Mucosa of rectum (tissue), 2 donors: Measurements from ENCODE around the gene SET.
A peak's percentile ranks its signal among the peaks of the same experiment; 100 is the strongest.

Experiments
- H3K27ac ChIP-seq, 2 donors: one replicate each; pipeline ENCODE4 v1.7.0; 2013; ENCODE audit warnings: inconsistent platforms in 2 of 2, low read depth in 2 of 2, low read length in 2 of 2
- H3K27me3 ChIP-seq, 2 donors: one replicate each; pipeline ENCODE4 v1.7.0; 2013; ENCODE audit warnings: low read length in 2 of 2; ENCODE audit not compliant: control insufficient read depth in 2 of 2, insufficient read depth in 2 of 2
- H3K36me3 ChIP-seq, 2 donors: one replicate each; pipeline ENCODE4 v1.7.0; 2013; ENCODE audit warnings: low read length in 2 of 2; ENCODE audit not compliant: control insufficient read depth in 2 of 2, insufficient read depth in 2 of 2
- H3K4me1 ChIP-seq, 2 donors: one replicate each; pipeline ENCODE4 v1.7.0; 2013; ENCODE audit warnings: low read length in 2 of 2, mild to moderate bottlenecking in 1 of 2; ENCODE audit not compliant: control insufficient read depth in 2 of 2, insufficient read depth in 2 of 2
- H3K4me3 ChIP-seq, 2 donors: one replicate each; pipeline ENCODE4 v1.7.0; 2013; ENCODE audit warnings: low read length in 2 of 2
- H3K9ac ChIP-seq, 2 donors: one replicate each; pipeline ENCODE4 v1.7.0; 2013; ENCODE audit warnings: low read length in 2 of 2, low read depth in 1 of 2, mild to moderate bottlenecking in 1 of 2
- H3K9me3 ChIP-seq, 2 donors: one replicate each; pipeline ENCODE4 v1.7.0; 2013; ENCODE audit warnings: low read length in 2 of 2; ENCODE audit not compliant: control insufficient read depth in 2 of 2
- donor health status: healthy.
- donor health status: Normal muscosa, but diverticular disease.

SET gene

DNA sequence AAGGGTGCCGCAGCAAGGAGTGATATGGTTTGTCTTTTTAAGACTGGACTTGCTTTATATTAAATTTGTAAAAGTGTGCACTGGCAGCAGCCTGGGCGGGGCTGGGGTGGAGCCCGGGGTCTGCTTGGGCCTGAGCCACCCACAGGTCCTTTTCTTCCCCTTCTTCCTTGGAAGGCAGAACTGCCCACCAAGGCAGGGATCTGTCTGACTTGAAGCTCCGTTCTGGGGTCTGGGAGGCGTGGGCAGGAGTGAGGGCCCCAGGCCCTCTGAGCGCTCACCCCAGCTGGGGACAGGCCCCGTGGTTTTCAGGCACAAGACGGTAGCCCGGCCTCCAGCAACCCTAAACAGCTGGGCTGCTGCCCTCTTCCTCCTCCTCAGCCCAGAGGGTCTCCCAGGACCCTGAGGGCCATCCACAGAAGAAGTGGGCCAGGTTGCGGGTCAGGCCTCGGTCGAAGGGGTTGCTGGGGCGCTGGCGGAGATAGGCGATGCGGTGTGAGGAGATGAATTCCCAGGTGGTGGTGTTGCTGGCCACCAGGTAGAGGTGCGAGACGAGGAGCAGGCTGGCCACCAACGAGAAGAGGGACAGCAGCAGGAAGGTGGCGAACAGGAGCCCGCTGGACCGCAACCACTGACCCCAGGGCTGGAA is 31.9 kb downstream of the SET start:
- H3K4me1 ChIP-seq, result peaks cover 18 to 21% of the 10 kb centered on the region in 2 donors
- H3K9me3 ChIP-seq, result no peaks in the 10 kb centered on the region
- H3K9ac ChIP-seq, result no peak overlapping the region
- no peak overlapping the region for H3K27ac ChIP-seq
- no peaks in the 10 kb centered on the region for H3K27me3 ChIP-seq
- no peak overlapping the region for H3K4me3 ChIP-seq
- H3K36me3 ChIP-seq, result peaks cover 9 to 15% of the 10 kb centered on the region in 2 donors

- Histone ChIP-seq H3K4me3 (no peak overlapping the region), H3K27ac (no peak overlapping the region), H3K4me1 (peaks cover 18 to 21% of the 10 kb centered on the region in 2 donors), H3K36me3 (peaks cover 9 to 15% of the 10 kb centered on the region in 2 donors), H3K27me3 (no peaks in the 10 kb centered on the region), H3K9me3 (no peaks in the 10 kb centered on the region), H3K9ac (no peak overlapping the region)
Observed at GRCh38 chr9:128721487-128722010, 32.5 kb downstream of the SET start.

DNA sequence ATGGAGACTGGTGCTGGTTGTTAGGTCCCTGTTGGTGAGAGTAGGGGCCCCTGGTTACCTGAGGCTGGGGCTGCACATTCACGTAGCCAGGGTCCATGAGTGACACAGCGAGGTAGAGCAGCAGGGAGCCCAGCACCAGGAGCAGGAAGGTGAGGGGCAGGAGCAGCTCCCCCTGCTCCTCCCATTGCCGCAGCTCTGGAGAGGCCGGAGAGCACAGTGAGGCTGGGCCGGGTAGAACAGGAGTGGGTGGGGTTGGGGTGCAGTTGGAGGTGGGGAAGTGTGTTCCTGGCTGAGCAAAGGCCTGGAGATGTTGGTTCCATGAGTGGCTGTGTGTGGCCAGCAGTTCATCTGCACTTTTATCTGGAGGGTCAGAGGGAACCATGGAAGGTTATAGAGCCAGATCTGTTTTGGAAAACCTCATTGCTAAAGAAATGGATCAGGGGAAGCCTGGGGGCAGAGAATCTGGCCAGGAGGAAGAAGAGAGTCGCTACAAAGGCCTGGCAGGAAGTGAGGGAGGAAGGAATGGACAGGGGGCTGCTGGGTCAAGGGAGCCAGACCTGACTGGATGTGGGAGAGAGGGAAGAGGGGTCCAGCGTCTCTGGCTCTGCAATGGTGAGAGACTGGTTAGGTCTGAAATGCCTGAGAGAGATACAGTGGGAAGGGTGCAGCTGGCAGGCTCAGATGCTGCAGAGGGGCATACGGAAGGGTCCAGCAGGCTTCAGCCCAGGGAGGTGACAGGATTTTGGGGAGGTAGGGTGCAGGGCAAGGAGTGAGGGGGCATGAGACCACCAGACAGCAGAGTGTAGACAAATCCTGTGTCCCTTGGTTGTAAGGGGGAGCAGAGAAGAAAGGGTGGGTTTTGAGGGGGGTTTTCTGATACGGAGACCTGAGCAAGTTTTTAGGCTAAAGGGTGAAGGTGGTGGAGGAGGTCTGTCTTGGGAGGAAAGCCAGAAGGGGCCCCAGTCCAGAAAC is 33.6 kb downstream of the SET start:
- Histone ChIP-seq H3K9me3 (no peaks in the 10 kb centered on the region), H3K36me3 (peaks cover 9 to 15% of the 10 kb centered on the region in 2 donors), H3K27ac (no peak overlapping the region), H3K9ac (peak overlapping the region; percentile 93 to 97), H3K4me3 (peak overlapping the region; percentile 89 to 93), H3K4me1 (peaks cover 18 to 21% of the 10 kb centered on the region in 2 donors), H3K27me3 (no peaks in the 10 kb centered on the region)

- H3K4me3 ChIP-seq, result peak overlapping the region; percentile 89 to 93
- H3K36me3 ChIP-seq, result peaks cover 9 to 15% of the 10 kb centered on the region in 2 donors
- H3K27ac ChIP-seq, result peak overlapping the region; percentile 75 to 81
- no peaks in the 10 kb centered on the region for H3K9me3 ChIP-seq
- H3K4me1 ChIP-seq, result peaks cover 18 to 21% of the 10 kb centered on the region in 2 donors
- H3K9ac ChIP-seq, result peak overlapping the region; percentile 93 to 97
- no peaks in the 10 kb centered on the region for H3K27me3 ChIP-seq
Observed at GRCh38 chr9:128723352-128723865, 34.4 kb downstream of the SET start.

DNA sequence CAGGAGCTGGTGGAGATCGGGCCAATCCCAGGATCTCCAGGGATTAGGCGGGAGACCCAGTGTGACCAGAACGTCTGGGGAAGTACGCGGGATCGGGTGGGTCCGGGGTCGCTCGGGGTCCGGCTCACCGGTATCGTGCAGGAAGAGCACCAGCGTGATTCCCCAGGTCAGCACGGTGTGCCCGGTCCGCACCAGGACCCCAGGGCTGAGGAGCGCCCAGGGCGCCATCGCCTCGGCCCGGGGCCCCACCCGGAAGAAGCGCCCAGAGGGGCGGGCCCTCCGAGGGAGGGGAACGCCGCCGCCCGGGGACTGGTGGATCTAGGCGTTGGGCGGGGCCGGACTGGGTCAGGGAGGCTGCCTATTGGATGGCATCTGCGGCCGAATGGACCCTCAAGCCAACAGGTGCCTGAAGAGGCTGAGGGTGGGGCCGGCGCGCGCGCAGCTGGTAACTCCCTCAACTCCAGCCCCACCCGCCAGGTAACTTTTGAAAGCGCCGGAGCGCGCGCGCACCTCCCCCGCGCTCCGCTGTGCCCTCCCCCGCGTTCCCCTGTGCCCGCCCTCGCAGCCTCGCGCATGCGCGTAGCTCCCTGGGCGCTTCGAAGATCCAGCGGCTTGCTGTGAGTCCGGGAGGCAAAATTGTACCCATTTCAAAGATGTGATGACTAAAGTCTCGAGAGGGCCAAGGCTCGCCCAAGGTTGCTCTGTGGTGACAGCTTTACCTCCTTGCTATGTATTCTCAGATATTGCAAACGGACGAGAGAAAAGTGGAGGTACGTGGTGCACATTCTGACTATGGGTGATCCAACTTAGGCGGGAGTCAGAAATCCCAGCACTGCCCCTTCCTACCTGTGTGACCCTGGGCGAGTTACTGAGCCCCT is 35.1 kb downstream of the SET start, which contains the start of gene ZDHHC12:
ZDHHC12 (minus strand) TSS at position 262 of the 878 bp plus-strand sequence; CDS start at position 228, 34 bp downstream.
- no peaks in the 10 kb centered on the region for H3K27me3 ChIP-seq
- H3K4me3 ChIP-seq, result peak within 1 kb of the TSS; percentile 89 to 93
- H3K36me3 ChIP-seq, result peaks cover 9 to 15% of the 10 kb centered on the region in 2 donors
- H3K27ac ChIP-seq, result peak within 1 kb of the TSS; percentile 76 to 81
- H3K9me3 ChIP-seq, result no peaks in the 10 kb centered on the region
- H3K4me1 ChIP-seq, result peaks cover 18 to 21% of the 10 kb centered on the region in 2 donors
- H3K9ac ChIP-seq, result peak within 1 kb of the TSS; percentile 93 to 97

- Histone ChIP-seq H3K27me3 (no peaks in the 10 kb centered on the region), H3K36me3 (peaks cover 9 to 15% of the 10 kb centered on the region in 2 donors), H3K4me1 (peaks cover 15 to 17% of the 10 kb centered on the region in 2 donors), H3K9me3 (no peaks in the 10 kb centered on the region), H3K9ac (peak overlapping the region; percentile 57 to 81), H3K27ac (peak overlapping the region; percentile 70 to 76), H3K4me3 (peak overlapping the region; percentile 89 to 93)
Observed at GRCh38 chr9:128724744-128725211, 35.8 kb downstream of the SET start.

- Histone ChIP-seq H3K9me3 (no peaks in the 10 kb centered on the region), H3K4me1 (peaks cover 15% of the 10 kb centered on the region in 2 donors), H3K9ac (no peak overlapping the region), H3K27me3 (no peaks in the 10 kb centered on the region), H3K36me3 (peaks cover 10 to 11% of the 10 kb centered on the region in 2 donors), H3K27ac (no peak overlapping the region), H3K4me3 (no peak overlapping the region)
Observed at GRCh38 chr9:128727640-128728248, 38.7 kb downstream of the SET start.

DNA sequence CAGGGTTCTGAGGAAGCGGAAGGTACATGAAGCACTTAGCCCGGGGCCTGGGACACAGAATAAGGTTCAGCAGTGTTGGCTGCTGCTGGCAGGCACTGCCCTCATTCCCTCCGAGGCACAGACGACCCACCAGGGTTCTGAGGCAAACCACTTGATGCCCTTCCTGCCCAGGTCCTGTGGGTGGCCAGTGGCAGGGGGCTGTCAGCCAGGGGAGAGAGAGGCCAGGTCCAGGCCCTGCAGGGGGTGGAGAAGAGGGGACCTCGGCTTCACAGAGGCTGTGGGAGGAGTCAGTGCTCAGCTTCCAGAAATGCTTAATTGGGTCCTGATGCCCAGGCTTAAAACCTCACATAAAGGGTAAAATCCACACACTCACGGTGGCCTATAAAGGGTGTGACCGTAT is 39.3 kb downstream of the SET start:
- Histone ChIP-seq H3K27me3 (no peaks in the 10 kb centered on the region), H3K27ac (no peak overlapping the region), H3K4me1 (peaks cover 9 to 10% of the 10 kb centered on the region in 2 donors), H3K4me3 (no peak overlapping the region), H3K36me3 (peaks cover 12 to 13% of the 10 kb centered on the region in 2 donors), H3K9me3 (no peaks in the 10 kb centered on the region), H3K9ac (no peak overlapping the region)

DNA sequence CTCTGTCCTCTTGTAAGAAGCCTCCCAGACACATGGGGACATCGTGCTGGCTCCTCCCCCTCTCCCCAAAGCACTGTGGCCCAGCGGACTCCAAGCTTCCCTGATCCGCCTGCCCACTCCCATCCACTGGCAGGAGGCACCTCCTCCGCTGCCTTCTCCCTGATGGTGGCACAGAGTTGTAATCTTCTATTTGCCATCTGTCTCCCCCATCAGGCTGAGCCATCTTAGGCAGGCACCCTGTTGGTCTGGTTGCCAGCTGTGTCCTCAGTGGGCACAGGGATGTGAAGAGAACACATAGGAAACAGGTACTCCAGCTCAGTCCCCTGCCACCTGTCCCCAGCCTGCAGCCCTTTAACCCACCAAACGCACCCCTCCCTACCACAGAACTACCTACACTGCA is 40.3 kb downstream of the SET start:
- Histone ChIP-seq H3K4me1 (peaks cover 5 to 7% of the 10 kb centered on the region in 2 donors), H3K27me3 (no peaks in the 10 kb centered on the region), H3K9ac (no peak overlapping the region), H3K36me3 (peaks cover 13 to 14% of the 10 kb centered on the region in 2 donors), H3K27ac (no peak overlapping the region), H3K4me3 (no peak overlapping the region), H3K9me3 (no peaks in the 10 kb centered on the region)
